Fibroblast of the aortic adventitia (primary cell): ENCODE data around the gene GNG4. TPM values are rescaled to one million over a fixed set of nuclear protein-coding genes. Genes with fewer than 3 reads are reported as not detected.

Source experiments
- DNase-seq: peaks from one replicate; pipeline ENCODE4 v3.0.0-alpha.2; 2010; ENCODE audit warnings: low read depth
- H3K4me3 ChIP-seq: 2 replicates; pipeline ENCODE4 v1.5.1; 2011; ENCODE audit warnings: low read depth, mild to moderate bottlenecking, control low read depth, low read length, moderate library complexity
- CTCF ChIP-seq: IDR thresholded peaks from 2 replicates; pipeline ENCODE4 v1.5.1; 2011; ENCODE audit warnings: mild to moderate bottlenecking, low read length, control low read depth, inconsistent platforms; ENCODE audit not compliant: insufficient read depth
- total RNA-seq: library from RNA; depleted of rRNA; stranded (reverse); fragments of >200 nt; gene quantifications from 2 replicates; pipeline ENCODE4 v1.2.3, GENCODE V29; 2012; ENCODE audit warnings: low replicate concordance

The GNG4 gene
- total RNA-seq, 1 donor, result not detected

GRCh38 chr1:235613602-235614001 lies 36.0 kb downstream of the GNG4 start:
- no peak for TF ChIP-seq CTCF
- no peak overlapping the region for H3K4me3 ChIP-seq
- DNase-seq, result no peak

DNA sequence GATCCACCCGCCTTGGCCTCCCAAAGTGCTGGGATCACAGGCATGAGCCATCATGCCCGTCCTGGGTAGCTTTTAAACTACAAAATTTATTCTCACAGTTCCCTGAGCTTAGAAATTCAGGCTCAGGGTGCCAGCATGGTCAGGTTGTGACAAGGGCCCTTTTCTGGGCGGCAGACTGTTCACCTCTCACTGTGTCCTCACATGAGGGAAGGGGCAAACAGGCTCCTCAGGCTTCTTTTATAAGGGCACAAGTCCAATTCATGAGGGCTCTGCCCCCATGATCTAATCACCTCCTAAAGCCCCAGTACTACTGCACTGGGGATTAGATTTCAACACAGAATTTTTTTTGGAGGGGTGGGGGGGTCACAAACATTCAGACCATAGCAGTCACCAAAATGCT lies 36.8 kb downstream of the GNG4 start:
- TF ChIP-seq CTCF, result no peak
- H3K4me3 ChIP-seq, result no peak overlapping the region
- DNase-seq, result no peak

DNA sequence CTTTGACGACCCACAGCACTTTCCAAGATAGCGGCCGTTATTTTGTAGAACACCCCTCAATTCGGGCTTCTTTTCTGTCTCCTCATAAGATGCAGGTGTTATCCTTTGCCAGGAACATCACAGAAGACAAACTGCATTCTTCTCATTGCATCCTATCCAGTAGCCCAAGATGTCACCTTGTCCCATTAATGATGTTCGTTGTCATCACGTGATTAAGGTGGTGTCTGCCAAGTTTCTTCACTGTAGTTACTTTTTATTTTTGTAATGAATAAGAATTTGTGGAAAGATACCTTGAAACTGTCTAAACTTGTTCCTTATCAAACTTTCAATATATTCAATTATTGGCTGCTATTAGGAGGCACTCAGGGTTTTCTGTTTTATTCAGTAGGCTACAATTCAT lies 39.4 kb downstream of the GNG4 start:
- no peak for DNase-seq
- TF ChIP-seq CTCF, result no peak
- H3K4me3 ChIP-seq, result no peak overlapping the region

GRCh38 chr1:235608278-235608677 lies 41.3 kb downstream of the GNG4 start:
- H3K4me3 ChIP-seq, result no peak overlapping the region
- TF ChIP-seq CTCF, result no peak
- no peak for DNase-seq

DNA sequence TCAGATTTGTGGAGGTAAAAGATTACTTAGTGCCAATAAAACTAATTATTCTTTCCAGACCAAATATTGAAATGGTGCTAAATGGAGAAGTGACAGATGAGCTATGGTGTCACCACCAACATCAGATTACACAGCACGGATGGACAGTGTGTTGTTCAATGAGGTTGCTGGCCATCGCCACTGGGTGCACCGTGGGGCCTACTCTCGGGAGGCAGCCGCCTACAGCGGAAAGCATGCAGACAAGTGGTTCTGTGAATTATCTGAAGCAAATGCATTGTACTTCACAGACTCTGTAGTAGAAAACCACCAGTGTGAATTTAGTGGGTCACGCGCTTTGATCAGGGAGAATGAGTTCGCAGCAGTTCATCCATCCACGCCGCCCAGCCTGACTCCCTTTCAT lies 42.3 kb downstream of the GNG4 start:
- TF ChIP-seq CTCF, result no peak
- no peak overlapping the region for H3K4me3 ChIP-seq
- DNase-seq, result no peak

DNA sequence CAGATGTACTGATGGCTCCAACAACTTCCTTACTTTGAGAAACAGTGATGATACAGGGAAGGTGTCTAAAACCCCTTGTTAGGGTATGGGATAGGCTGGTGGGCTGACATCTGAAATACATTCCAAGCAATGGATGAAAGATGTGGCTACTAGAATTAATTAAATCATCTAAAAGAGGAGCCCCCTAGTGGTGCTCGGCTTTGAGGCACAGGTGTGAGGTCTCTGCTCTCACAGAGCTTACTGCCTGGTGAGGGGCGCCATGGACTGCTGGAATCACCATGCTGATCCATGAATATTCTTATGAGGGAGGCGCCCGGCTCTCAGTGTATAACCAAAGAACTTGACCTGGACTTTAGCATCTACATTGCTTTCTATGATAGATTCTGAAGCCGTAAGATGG lies 48.5 kb downstream of the GNG4 start:
- H3K4me3 ChIP-seq, result no peak overlapping the region
- TF ChIP-seq CTCF, result peak; percentile 34
- peak; percentile 13 for DNase-seq

- no peak for DNase-seq
- TF ChIP-seq CTCF, result no peak
- no peak overlapping the region for H3K4me3 ChIP-seq
These were observed 50.0 kb downstream of the GNG4 start for GRCh38 chr1:235599536-235599935.
